ENCODE data around the gene HS3ST3A1.

The HS3ST3A1 gene

DNA sequence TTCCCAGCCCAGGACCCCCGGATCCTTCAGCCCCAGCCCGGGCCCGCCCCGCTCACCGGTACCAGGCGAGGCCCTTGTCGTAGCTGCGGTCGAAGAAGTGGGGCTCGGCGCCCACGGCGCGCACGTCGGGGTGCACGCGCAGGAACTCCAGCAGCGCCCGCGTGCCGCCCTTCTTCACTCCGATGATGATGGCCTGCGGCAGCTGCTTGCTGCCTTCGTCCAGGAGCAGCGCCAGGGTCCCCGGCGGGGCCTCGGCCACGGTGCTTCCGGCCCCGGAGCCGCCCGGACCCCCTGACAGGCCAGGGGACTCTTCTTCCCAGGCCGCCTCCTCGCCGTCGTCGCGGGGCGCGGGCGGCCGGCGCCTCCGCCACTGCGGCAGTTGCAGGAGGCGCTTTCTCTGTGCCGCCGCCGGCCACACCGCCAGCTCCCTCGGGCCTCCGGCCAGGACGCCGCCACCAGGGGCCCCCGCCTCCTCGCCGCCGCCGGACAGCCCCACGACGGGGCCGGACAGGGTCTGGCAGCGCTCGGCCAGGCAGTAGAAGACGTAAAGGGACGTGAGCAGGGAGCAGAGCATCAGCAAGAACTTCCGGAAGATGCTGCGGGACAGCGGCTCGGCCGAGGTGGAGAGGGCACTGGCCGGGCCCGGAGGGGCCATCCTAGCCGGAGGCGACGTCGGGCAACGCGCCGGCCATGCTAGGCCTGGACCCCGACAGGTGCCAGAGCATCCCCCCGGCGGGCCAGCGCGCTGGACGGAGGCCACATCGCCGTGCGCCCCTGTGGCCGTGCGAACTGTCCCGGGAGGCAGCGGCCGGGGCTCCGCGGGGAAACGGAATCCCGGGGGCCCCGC lies 1.0 kb downstream of the HS3ST3A1 start:
- DNase-seq (ENCODE audit: low spot score), result no peak
- in situ Hi-C loops (cut with MboI; ENCODE audit: low pct_unique_long_range_greater_than_20kb, low sequenced_read_pairs, unreplicated experiment), result no loop called here
- TF ChIP-seq, protein P1, sequence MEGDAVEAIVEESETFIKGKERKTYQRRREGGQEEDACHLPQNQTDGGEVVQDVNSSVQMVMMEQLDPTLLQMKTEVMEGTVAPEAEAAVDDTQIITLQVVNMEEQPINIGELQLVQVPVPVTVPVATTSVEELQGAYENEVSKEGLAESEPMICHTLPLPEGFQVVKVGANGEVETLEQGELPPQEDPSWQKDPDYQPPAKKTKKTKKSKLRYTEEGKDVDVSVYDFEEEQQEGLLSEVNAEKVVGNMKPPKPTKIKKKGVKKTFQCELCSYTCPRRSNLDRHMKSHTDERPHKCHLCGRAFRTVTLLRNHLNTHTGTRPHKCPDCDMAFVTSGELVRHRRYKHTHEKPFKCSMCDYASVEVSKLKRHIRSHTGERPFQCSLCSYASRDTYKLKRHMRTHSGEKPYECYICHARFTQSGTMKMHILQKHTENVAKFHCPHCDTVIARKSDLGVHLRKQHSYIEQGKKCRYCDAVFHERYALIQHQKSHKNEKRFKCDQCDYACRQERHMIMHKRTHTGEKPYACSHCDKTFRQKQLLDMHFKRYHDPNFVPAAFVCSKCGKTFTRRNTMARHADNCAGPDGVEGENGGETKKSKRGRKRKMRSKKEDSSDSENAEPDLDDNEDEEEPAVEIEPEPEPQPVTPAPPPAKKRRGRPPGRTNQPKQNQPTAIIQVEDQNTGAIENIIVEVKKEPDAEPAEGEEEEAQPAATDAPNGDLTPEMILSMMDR (IDR thresholded peaks at IDR 0.05; ENCODE audit: extremely low read depth, insufficient read depth, missing control alignments), result no peak

DNA sequence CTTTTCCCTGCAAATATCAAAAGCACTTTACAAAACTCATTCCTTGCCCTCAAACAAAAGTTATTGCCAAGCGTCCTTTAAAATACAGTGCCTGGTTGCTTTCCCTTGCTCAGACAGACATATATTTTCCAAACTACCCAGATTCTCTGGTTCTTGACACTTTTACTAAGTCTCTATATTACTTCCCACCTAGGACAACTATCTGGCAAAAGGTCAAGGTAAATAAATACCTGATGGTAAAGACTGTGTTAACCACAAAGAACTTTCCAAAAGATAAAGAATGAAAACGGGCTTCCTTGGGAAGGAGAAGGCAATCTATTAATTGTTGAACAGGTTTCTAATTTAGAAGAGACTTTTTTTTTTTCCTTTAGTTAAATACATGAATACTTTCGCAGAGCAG lies 1.9 kb downstream of the HS3ST3A1 start:
- TF ChIP-seq, protein P1 (IDR thresholded peaks at IDR 0.05; ENCODE audit: extremely low read depth, insufficient read depth, missing control alignments), result no peak
- DNase-seq (ENCODE audit: low spot score), result no peak
- in situ Hi-C loops (cut with MboI; ENCODE audit: low pct_unique_long_range_greater_than_20kb, low sequenced_read_pairs, unreplicated experiment), result loop anchor here (25.0 kb wide), 3 partner anchors 87 to 1337 kb away; partner anchors contain the start of gene HS3ST3B1

DNA sequence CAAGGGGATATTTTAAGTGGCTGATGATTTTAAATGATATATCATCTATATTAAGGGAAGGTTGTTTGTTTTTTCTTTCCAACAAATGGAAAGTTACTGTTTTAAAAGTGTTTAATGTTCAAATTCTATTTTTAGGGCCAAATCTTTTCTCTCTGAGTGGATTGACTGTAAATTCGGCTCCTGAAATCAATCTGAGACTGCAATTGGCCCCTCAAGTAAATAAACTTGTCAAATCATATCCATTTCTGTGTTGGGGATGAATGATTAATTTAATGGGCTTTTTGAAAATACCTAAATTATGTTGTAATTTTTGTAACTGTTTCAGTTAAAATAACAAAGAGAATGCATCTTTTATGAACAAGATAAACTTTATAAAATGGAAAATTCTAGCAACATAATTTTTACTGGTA lies 2.6 kb downstream of the HS3ST3A1 start:
- TF ChIP-seq, protein P1 (IDR thresholded peaks at IDR 0.05; ENCODE audit: extremely low read depth, insufficient read depth, missing control alignments), result no peak
- in situ Hi-C loops (cut with MboI; ENCODE audit: low pct_unique_long_range_greater_than_20kb, low sequenced_read_pairs, unreplicated experiment), result loop anchor here (25.0 kb wide), 3 partner anchors 88 to 1338 kb away; partner anchors contain the start of gene HS3ST3B1
- no peak for DNase-seq (ENCODE audit: low spot score)

DNA sequence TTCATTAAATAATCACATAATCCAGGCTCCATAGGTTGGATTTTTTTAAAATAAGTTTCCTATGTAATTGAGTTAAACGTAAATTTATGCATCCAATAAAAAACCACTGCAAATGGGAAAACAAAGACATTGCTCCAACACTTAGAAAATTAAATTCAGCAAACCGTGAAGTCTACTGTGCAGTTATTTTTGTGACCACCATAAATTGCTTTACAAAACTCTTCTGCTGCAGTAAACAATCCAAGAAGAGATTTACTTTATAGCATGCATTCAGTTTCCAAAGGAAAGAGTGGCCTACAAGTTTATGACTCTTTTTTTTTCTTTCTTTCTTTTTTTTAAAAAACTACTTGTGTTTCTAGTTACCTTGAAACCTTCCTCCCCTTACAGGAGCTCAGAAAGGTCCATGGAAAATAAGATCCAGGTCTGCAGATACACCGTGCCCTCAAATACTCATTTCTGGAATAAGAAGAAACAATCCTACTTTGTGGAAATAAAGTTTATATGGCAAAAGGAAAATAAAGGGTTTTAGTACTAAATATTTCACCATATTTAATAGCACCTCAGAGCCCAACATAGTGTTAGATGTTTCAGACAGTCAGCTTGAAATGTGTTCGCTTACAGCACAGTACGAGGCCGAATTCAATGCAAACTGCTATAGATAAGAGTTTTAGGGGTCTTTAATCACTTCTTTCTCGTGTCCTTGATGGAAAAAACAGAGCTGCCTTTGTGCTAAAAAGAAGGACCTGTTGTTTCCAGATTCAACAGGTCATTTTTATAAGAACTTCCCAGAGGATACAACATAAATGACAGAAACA lies 3.2 kb downstream of the HS3ST3A1 start:
- DNase-seq (ENCODE audit: low spot score), result no peak
- TF ChIP-seq, protein P1 (IDR thresholded peaks at IDR 0.05; ENCODE audit: extremely low read depth, insufficient read depth, missing control alignments), result no peak
- in situ Hi-C loops (cut with MboI; ENCODE audit: low pct_unique_long_range_greater_than_20kb, low sequenced_read_pairs, unreplicated experiment), result loop anchor here (25.0 kb wide), 3 partner anchors 89 to 1339 kb away; partner anchors contain the start of gene HS3ST3B1

DNA sequence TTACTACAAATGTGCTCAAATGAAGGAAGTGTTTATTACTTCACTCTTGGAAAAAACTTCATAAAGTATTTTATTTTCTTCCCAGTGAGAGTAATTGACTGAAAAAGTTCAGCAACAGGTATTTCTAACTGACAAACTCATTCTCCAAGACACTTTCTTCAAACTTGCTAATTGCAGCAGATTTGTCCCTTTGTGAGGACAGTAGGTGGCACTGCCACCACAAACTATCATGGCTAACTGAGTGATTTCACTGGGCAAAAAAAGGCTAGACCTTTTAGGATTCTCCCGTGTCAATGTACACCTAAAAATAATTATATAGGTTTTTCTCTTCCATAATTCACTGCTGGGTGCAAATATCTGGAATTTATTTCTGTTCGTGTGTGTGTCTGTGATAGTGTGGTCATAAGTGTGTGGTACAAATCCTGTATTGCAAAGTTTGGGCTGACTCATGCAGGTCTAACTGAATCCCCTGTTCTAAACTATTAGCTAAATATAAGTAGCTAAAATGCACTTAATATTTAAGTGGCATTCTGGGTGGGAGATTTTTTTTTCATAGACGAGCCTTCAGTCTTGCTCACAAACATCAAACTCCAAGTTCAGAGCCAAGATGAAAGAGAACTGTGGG lies 3.9 kb downstream of the HS3ST3A1 start:
- TF ChIP-seq, protein P1 (IDR thresholded peaks at IDR 0.05; ENCODE audit: extremely low read depth, insufficient read depth, missing control alignments), result peak; percentile 67
- in situ Hi-C loops (cut with MboI; ENCODE audit: low pct_unique_long_range_greater_than_20kb, low sequenced_read_pairs, unreplicated experiment), result loop anchor here (25.0 kb wide), 3 partner anchors 89 to 1339 kb away; partner anchors contain the start of gene HS3ST3B1
- DNase-seq (ENCODE audit: low spot score), result peak; percentile 60

Measured in GM13977 (cell line).